CD4-positive, alpha-beta T cell treated with Interferon gamma for 1 hour (primary cell): Measurements from ENCODE around the gene LYSET.
"Not testable (repeated sequence)": the region's sequence is repeated elsewhere in the genome, so short reads cannot be mapped to it uniquely, and the experiment has no call there.

ENCODE experiments used
- DNase-seq: peaks from one replicate; pipeline ENCODE4 v3.0.0-alpha.2; 2020

The LYSET gene

GRCh38 chr14:93230539-93230938, 45.4 kb downstream of the LYSET start:
- no peak for DNase-seq

- DNase-seq: no peak
Measured at GRCh38 chr14:93231129-93231979, 46.2 kb downstream of the LYSET start.

GRCh38 chr14:93232159-93232558, 47.0 kb downstream of the LYSET start:
- DNase-seq: no peak

- DNase-seq: not testable (repeated sequence)
Measured at GRCh38 chr14:93233078-93233477, 48.0 kb downstream of the LYSET start.

- DNase-seq: no peak
Measured at GRCh38 chr14:93234798-93235197, 49.7 kb downstream of the LYSET start.
